ENCODE measurements around the gene HDLBP.

Gene HDLBP

GRCh38 chr2:241315093-241315878, at the start of gene HDLBP:
Gene HDLBP, minus strand, starts transcription at chr2:241315672. Its CDS starts 48,803 bp downstream, at chr2:241266869.
- peak; percentile 99 for DNase-seq (ENCODE audit: low read depth)

- DNase-seq (ENCODE audit: low read depth), result no peak
Measured at GRCh38 chr2:241364781-241365180, 49.3 kb upstream of the HDLBP start.

- peak; percentile 24 for DNase-seq (ENCODE audit: low read depth)
Measured at GRCh38 chr2:241363426-241363825, 48.0 kb upstream of the HDLBP start.

- no peak for DNase-seq (ENCODE audit: low read depth)
Measured at GRCh38 chr2:241359481-241360045, 44.1 kb upstream of the HDLBP start.

- DNase-seq (ENCODE audit: low read depth), result no peak
Measured at GRCh38 chr2:241358470-241358869, 43.0 kb upstream of the HDLBP start.

- DNase-seq (ENCODE audit: low read depth), result no peak
Measured at GRCh38 chr2:241357531-241357930, 42.1 kb upstream of the HDLBP start.

GRCh38 chr2:241356871-241357260, 41.4 kb upstream of the HDLBP start:
- DNase-seq (ENCODE audit: low read depth), result no peak

- peak; percentile 99 for DNase-seq (ENCODE audit: low read depth)
Measured at GRCh38 chr2:241355983-241356870, 40.8 kb upstream of the HDLBP start, which contains the start of gene FARP2. Gene FARP2, plus strand, starts transcription at chr2:241356285. Its CDS starts 16,823 bp downstream, at chr2:241373108.

- peak; percentile 71 for DNase-seq (ENCODE audit: low read depth)
Measured at GRCh38 chr2:241354668-241355658, 39.5 kb upstream of the HDLBP start.

GRCh38 chr2:241352227-241352626, 36.8 kb upstream of the HDLBP start:
- no peak for DNase-seq (ENCODE audit: low read depth)

GRCh38 chr2:241351640-241352031, 36.2 kb upstream of the HDLBP start:
- DNase-seq (ENCODE audit: low read depth), result no peak

- DNase-seq (ENCODE audit: low read depth), result no peak
Measured at GRCh38 chr2:241350878-241351639, 35.6 kb upstream of the HDLBP start.

GRCh38 chr2:241350530-241350877, 35.0 kb upstream of the HDLBP start:
- DNase-seq (ENCODE audit: low read depth), result no peak

GRCh38 chr2:241349941-241350340, 34.5 kb upstream of the HDLBP start:
- no peak for DNase-seq (ENCODE audit: low read depth)

GRCh38 chr2:241344925-241345651, 29.6 kb upstream of the HDLBP start:
- DNase-seq (ENCODE audit: low read depth), result peak; percentile 70

GRCh38 chr2:241340631-241341163, 25.2 kb upstream of the HDLBP start:
- no peak for DNase-seq (ENCODE audit: low read depth)

GRCh38 chr2:241339839-241340630, 24.6 kb upstream of the HDLBP start:
- no peak for DNase-seq (ENCODE audit: low read depth)

GRCh38 chr2:241334813-241335212, 19.3 kb upstream of the HDLBP start:
- no peak for DNase-seq (ENCODE audit: low read depth)

- no peak for DNase-seq (ENCODE audit: low read depth)
Measured at GRCh38 chr2:241330616-241330981, 15.1 kb upstream of the HDLBP start.

All from EH (cell line).